GM12874 (cell line): ENCODE measurements around the gene ZNF630.

Source experiments
- CTCF ChIP-seq: IDR thresholded peaks from 2 replicates; pipeline ENCODE4 v1.5.1; 2011; ENCODE audit warnings: low read depth, mild to moderate bottlenecking, control low read depth, low read length, moderate library complexity; ENCODE audit not compliant: insufficient read depth

ZNF630 gene

GRCh38 chrX:48022738-48023137 lies 48.7 kb downstream of the ZNF630 start:
- TF ChIP-seq CTCF, result no peak

- TF ChIP-seq CTCF, result no peak
These were observed 49.3 kb downstream of the ZNF630 start for GRCh38 chrX:48022100-48022499.

- TF ChIP-seq CTCF, result no peak
These were observed 50.2 kb downstream of the ZNF630 start for GRCh38 chrX:48021026-48021900.
